Effector CD4-positive, alpha-beta T cell (primary cell): ENCODE results near the gene SERPINH1.

Experiments
- DNase-seq: peaks from one replicate; pipeline ENCODE4 v3.0.0-alpha.2; 2020

Gene SERPINH1

GRCh38 chr11:75602951-75603350, 40.9 kb downstream of the SERPINH1 start:
- no peak for DNase-seq

- no peak for DNase-seq
Measured at GRCh38 chr11:75603791-75604736, 42.0 kb downstream of the SERPINH1 start.

DNA sequence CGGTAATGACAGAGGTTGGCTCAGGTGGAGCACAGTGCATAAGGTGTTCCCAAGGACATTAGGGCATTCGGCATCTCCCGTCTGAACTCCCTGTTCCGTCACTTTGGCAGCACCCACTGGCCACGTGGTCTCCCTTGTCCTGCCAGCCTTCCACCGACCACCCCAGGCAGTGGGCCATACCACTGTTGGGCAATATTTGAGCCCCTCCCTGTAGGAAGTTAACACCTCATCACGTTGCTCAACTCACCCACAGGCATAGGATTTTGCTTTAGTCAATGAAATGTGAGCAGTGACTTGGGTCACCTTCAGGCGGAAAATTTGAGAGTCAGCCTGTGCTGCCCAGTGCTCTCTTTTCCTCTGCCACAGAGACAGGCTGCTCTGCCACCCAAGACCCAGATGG, 44.0 kb downstream of the SERPINH1 start:
- DNase-seq: no peak

DNA sequence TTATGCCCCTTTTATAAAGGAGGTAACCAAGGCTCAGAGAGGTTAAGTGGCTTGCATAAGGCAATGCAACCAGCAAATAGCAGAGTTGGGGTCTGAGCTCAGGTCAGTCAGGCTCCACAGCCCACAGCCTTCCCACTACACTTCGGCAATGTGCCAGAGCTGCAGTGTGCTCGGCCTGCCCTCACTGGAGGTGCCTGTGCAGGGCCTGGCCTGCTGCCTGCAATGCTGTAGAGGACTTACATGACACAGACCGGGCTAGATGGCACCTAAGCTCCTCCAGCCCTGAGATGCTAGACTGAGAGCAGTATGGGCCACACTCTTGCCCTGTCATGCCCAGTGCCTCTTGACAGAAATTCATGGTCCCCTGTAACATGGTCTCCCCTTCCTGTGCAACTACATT, 49.8 kb downstream of the SERPINH1 start:
- DNase-seq: no peak

DNA sequence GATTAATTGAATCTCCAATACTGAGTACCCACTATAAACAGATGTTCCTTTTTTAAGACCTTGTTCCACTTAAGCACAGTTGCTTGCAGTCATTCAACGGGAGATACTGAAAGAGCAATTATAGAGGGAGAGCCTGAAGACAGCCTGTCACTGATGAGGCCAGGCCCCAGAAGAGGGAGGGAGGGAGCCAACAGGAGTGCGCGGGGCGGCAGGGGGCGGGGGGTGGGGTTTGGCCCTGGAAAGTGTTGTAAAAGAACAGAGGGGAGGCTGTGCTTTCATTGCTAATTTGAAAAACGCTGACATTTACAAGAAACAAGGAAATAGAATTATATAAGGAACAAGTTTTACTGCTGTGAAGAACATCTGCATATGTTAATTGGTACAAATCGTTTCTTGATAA, 53.7 kb downstream of the SERPINH1 start:
- DNase-seq: no peak

DNA sequence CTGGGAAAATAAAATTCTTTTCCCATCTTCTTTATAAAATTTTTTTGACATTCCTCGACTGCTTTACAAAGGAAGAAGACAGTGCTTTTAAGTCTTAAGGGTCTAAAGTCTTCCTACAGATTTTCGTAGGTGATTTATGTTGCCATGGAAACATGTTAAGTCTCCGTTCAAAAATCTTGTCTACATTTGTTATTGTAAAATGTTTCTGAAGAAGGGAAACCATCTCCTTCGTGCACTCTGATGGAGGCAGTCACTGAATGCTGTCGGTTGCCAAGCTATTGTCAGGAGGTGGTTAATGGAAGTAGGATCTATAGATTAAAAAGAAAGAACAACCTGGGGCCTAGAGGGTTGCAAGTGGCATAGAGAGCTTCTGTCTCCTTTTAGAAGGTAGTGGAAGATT, 54.2 kb downstream of the SERPINH1 start:
- no peak for DNase-seq
